ENCODE data around the gene CYBRD1. TPM values are rescaled to one million over a fixed set of nuclear protein-coding genes. Genes with fewer than 3 reads are reported as not detected.
"Not testable (repeated sequence)": the region's sequence is repeated elsewhere in the genome, so short reads cannot be mapped to it uniquely, and the experiment has no call there.

Gene CYBRD1
- total and polyA plus RNA-seq, 2 donors (not counting 1 experiment from before 2014, with no cell fraction given): 0.27 TPM; not detected in 1

DNA sequence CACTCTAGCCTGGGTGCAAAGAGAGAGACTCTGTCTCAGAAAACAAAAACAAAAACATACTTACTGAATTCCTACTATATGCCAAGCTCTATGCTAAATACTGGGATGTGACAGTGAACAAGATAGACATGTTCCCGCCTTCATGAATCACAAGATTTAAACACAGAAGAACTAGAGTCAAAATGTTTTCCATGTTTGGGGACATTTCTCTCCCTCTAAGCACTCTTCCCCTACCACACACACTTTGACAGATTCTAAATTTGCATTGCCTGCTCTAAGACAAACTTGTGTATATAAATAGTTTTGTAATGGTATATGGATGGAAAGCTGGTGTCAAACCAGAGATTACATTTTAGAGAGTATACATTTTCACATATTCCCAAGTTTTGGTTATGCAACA, 11.1 kb downstream of the CYBRD1 start:
- TF ChIP-seq, protein P1, sequence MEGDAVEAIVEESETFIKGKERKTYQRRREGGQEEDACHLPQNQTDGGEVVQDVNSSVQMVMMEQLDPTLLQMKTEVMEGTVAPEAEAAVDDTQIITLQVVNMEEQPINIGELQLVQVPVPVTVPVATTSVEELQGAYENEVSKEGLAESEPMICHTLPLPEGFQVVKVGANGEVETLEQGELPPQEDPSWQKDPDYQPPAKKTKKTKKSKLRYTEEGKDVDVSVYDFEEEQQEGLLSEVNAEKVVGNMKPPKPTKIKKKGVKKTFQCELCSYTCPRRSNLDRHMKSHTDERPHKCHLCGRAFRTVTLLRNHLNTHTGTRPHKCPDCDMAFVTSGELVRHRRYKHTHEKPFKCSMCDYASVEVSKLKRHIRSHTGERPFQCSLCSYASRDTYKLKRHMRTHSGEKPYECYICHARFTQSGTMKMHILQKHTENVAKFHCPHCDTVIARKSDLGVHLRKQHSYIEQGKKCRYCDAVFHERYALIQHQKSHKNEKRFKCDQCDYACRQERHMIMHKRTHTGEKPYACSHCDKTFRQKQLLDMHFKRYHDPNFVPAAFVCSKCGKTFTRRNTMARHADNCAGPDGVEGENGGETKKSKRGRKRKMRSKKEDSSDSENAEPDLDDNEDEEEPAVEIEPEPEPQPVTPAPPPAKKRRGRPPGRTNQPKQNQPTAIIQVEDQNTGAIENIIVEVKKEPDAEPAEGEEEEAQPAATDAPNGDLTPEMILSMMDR (IDR thresholded peaks at IDR 0.05): no peak
- TF ChIP-seq EZH2 (IDR thresholded peaks at IDR 0.05; ENCODE audit: borderline replicate concordance, insufficient read depth, low read depth, low read length, poor library complexity, severe bottlenecking): no peak
- H3K27me3 ChIP-seq (replicated peaks in 1 of 4; ENCODE audit: control extremely low read depth in 1 of 4, control insufficient read depth in 3 of 4, insufficient read depth in 4 of 4, low read length in 3 of 4): peaks cover 0 to 4% (median 2%) of the 10 kb centered on the region in 4 experiments
- CTCF ChIA-PET: no interaction called here
- H3K4me1 ChIP-seq (ENCODE audit: control insufficient read depth in 2 of 2, insufficient read depth in 2 of 2, low read length in 2 of 2): no peaks in the 10 kb centered on the region
- no peaks in the 10 kb centered on the region for H4K20me1 ChIP-seq (ENCODE audit: control insufficient read depth, insufficient read depth, low read length, poor library complexity, severe bottlenecking)
- WGBS (ENCODE audit: insufficient coverage): 100% methylated on average over 1 of the region's 1 CpG
- H2AFZ ChIP-seq (ENCODE audit: insufficient read depth, low read depth, low read length, poor library complexity, severe bottlenecking): no peak overlapping the region
- peaks cover 6% of the 10 kb centered on the region for H3K9me3 Mint-ChIP-seq (ENCODE audit: insufficient read depth)
- no peak overlapping the region for H3K4me3 Mint-ChIP-seq
- H3K27ac Mint-ChIP-seq: no peak overlapping the region
- H3K4me2 ChIP-seq (replicated peaks; ENCODE audit: low read depth, low read length, poor library complexity, severe bottlenecking): no peak overlapping the region
- intact Hi-C loops (cut with micrococcal nuclease): no loop called here
- POLR2A ChIA-PET: no interaction called here
- no peak overlapping the region for H3K4me3 ChIP-seq (ENCODE audit: control extremely low read depth in 1 of 5, extremely low read depth in 1 of 5, insufficient read depth in 1 of 5, low read depth in 2 of 5, low read length in 4 of 5)
- peaks cover 0 to 5% (median 0%) of the 10 kb centered on the region in 3 donors for H3K9me3 ChIP-seq (ENCODE audit: control extremely low read depth in 1 of 3, control insufficient read depth in 2 of 3, insufficient read depth in 1 of 3, low read length in 2 of 3)
- H3K9ac ChIP-seq (ENCODE audit: low read length): no peak overlapping the region
- no peaks in the 10 kb centered on the region for H3K4me1 Mint-ChIP-seq
- H3K36me3 ChIP-seq (replicated peaks in 1 of 2; ENCODE audit: control extremely low read depth in 1 of 2, control insufficient read depth in 1 of 2, extremely low read depth in 1 of 2, insufficient read depth in 2 of 2, low read length in 1 of 2): no peaks in the 10 kb centered on the region
- DNase-seq: no peak
- peaks cover 18% of the 10 kb centered on the region for H3K27me3 Mint-ChIP-seq
- H3K27ac ChIP-seq (ENCODE audit: low read length in 2 of 2): no peak overlapping the region
- H3K79me2 ChIP-seq (ENCODE audit: control insufficient read depth, insufficient read depth, low read length): no peaks in the 10 kb centered on the region
- no peak for ATAC-seq (ENCODE audit: low read depth)

DNA sequence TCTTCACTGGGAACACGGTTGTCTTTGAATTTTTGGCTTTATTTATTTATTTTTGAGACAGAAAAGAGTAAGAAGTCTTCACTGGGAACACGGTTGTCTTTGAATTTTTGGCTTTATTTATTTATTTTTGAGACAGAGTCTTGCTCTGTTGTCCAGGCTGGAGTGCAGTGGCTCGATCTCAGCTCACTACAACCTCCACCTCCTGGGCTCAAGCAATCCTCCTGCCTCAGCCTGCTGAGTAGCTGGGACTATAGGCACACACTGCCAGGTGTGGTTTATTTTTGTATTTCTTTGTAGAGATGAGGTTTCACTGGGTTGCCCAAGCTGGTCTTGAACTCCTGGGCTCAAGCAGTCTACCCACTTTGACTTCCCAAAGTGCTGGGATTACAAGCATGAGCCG, 13.3 kb downstream of the CYBRD1 start:
- peaks cover 17% of the 10 kb centered on the region for H3K27me3 Mint-ChIP-seq
- H3K27me3 ChIP-seq (replicated peaks in 1 of 4; ENCODE audit: control extremely low read depth in 1 of 4, control insufficient read depth in 3 of 4, insufficient read depth in 4 of 4, low read length in 3 of 4); intact Hi-C loops (cut with micrococcal nuclease); H2AFZ ChIP-seq (ENCODE audit: insufficient read depth, low read depth, low read length, poor library complexity, severe bottlenecking); H3K9ac ChIP-seq (ENCODE audit: low read length); H3K9me3 ChIP-seq (ENCODE audit: control extremely low read depth in 1 of 3, control insufficient read depth in 2 of 3, insufficient read depth in 1 of 3, low read length in 2 of 3); POLR2A ChIA-PET; H3K4me1 Mint-ChIP-seq; H3K27ac Mint-ChIP-seq; H3K4me3 ChIP-seq (ENCODE audit: control extremely low read depth in 1 of 5, extremely low read depth in 1 of 5, insufficient read depth in 1 of 5, low read depth in 2 of 5, low read length in 4 of 5); H3K4me2 ChIP-seq (replicated peaks; ENCODE audit: low read depth, low read length, poor library complexity, severe bottlenecking); CTCF ChIA-PET; DNase-seq; H3K4me3 Mint-ChIP-seq; H3K9me3 Mint-ChIP-seq (ENCODE audit: insufficient read depth); H3K27ac ChIP-seq (ENCODE audit: low read length in 2 of 2); ATAC-seq (ENCODE audit: low read depth); H3K36me3 ChIP-seq (replicated peaks in 1 of 2; ENCODE audit: control extremely low read depth in 1 of 2, control insufficient read depth in 1 of 2, extremely low read depth in 1 of 2, insufficient read depth in 2 of 2, low read length in 1 of 2); H3K4me1 ChIP-seq (ENCODE audit: control insufficient read depth in 2 of 2, insufficient read depth in 2 of 2, low read length in 2 of 2); H4K20me1 ChIP-seq (ENCODE audit: control insufficient read depth, insufficient read depth, low read length, poor library complexity, severe bottlenecking); H3K79me2 ChIP-seq (ENCODE audit: control insufficient read depth, insufficient read depth, low read length): not testable (repeated sequence)
- WGBS (ENCODE audit: insufficient coverage): 82% methylated on average over 3 of the region's 4 CpGs
